NCI-H345 treated with DMSO at 0.1 percent for 48 hours (cell line): Measurements from ENCODE around the gene CMTR1.
"Not testable (repeated sequence)": the region's sequence is repeated elsewhere in the genome, so short reads cannot be mapped to it uniquely, and the experiment has no call there.

Experiments
- DNase-seq: peaks from one replicate; lab custom pipeline; 2025; ENCODE audit not compliant: unreplicated experiment; lab: John Stamatoyannopoulos, UW

Gene CMTR1

DNA sequence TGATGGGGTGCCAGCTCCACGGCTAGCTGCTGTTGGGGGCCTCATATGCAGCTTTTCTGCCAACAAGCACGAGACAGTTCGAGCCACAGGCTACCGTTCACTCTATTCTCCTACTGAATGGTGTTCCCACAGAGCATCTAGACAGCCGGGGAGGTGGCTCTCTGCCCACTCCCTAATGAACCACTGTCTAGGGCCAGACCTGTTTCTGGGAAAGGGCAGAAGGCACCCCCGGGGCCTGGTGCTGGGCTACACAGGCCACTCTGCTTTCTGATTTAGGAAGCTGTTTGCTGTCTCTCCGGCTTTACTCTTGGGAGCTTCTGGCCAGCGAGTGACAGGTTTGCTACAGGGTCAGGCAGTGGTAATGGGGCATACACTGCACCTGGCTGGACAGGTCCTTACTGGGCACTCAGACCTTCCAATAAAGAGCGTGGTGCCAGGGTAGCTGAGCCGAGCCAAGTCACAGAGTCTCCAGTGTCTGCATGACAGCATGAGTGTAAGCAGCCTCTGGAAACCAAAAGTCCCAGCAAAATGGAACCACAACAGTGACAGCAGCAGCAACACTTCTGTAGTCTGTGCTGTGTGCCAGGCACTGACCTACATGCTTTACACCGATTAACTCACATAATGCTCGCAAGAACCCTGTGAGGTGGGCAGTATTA, 58.3 kb downstream of the CMTR1 start:
- DNase-seq, result no peak

DNA sequence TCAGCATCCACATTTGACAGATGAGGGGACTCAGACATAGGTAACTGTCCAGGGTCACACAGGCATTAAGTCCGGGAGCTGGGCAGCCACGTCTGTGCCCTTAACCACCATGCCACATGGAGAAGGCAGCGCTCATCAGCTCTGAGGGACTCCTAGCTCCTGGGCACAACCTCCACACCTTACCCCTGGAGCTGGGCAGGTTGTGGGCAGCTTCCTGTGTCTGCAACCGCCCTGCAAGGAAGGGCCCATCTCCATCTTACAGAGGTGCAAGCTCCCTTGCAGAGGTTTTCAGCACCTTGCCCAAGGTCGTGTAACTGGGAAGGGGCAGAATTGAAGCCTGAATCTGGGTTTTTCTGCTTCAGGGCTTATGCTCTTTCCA, 58.8 kb downstream of the CMTR1 start:
- no peak for DNase-seq

- no peak for DNase-seq
Measured at GRCh38 chr6:37492236-37492972, 59.4 kb downstream of the CMTR1 start.

DNA sequence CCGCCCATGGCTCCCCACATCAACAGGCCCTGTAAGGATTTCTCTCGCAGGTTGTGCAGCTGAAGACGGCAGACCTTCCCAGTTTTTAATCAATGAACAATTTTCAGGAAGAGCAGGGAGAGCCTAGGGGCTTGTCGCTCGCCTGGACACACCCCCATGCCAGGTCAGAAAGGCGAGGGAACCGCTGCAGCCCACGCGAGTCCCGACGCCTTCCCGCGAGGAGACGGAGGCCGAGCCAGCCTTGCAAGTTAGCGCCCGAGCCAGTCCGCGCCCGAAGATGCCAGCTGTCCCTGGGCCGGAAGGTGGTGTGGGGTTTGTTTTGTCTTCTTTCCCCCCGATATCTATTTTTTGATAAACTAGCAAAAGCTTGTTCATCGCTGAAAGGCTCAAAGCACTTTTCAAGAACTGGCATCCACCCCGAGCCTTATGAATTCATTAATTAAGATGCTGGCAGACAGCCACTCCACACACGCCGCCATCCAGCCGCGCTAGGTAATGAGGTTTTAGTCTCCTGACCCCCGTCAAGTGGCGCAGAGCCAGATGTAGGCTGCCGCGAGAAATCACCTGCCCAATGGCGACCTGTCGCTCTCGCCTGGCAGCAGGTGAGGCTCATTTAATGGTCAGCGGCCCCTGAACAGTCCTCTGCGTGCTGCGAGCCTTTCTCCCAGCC, 60.1 kb downstream of the CMTR1 start:
- DNase-seq, result peak; percentile 33

DNA sequence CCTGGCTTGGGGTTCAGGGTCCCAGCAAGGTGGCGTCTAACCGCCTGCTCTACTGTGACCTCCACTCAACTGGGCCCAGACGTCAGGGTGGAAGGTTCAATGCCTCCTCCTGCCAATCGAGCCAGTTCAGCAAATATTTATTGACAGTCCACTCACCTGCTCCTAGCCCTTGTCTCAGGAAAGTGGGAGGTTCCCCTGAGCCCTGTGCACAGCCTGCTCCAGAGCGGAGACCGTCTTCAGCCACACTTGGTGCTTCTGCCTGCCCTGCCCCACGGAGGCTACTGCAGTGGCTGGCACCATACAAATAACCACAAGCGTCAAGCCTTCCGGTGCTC, 60.6 kb downstream of the CMTR1 start:
- DNase-seq, result no peak

DNA sequence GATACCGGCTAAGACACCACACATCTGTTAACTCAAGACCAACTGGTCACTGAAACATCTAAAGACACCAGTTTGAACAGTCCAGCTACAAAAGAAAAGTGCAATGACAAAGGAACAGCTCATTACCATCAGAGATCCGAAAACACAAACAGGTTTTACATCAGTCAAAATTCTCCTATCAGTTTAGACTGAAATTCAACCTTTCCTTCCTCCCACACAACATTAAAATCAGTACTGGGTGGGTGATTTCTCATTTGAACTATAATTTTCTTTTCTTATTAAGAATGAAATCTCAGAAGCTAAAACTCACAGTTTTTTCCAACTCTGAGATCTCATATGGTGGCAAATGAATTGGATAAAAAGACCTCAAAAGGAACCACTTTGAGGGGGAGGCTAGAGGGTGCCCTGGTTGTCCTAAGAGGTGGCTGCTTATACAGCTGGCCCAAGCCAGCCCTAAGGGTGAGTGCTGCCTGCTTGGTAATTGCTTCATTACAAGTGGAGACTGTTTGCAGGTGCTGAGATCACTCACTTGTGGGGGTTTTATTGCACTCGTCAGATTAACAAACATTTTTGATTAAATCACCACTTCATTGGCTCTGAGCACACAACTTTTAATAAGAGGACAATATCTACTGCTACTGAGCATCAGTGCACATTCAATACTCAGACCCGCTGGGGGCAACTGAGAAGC, 62.4 kb downstream of the CMTR1 start:
- no peak for DNase-seq

- DNase-seq, result no peak
Measured at GRCh38 chr6:37496951-37497885, 64.2 kb downstream of the CMTR1 start.

DNA sequence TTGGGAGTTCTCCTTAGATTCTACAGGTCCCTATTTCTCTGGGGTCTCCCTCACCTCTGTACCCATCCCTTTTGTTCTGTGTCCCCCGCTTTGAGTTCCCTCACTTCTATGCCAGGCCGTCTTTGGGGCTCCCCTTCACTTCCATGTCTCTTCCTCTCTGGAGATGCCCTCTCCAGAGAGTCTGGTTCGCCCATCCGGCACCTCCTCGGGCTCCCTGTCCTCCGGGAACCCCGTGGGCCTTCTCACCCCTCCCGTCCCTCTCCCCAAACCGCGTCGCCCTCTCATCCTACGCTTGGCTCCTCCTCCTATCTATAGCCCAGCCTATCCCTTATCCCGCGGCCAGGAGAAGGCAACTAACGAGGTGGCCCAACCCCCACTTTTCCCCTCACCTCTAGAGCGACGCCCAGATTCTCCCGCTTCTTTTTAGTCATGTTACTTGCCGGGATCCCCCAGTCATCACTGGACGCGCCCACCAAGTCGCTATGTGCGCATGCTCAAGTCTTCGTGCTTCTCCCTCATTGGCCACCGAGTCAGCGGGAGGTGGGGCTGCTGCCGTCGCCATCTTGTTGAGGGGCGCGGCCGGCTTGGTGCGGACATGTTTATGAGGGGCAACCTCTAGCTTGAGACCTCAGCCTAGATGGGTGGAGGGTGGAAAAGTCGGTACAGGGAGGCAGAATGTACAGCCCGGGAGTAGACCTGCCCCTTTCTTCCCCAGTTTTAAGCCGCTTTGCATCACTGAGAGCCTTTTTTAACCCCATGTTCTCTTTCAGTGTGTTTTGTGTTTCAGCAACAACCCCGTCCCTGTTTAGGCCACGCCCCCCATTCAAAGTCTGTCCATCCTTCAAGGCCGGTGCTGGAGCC, 66.6 kb downstream of the CMTR1 start, which contains the start of gene CCDC167:
Gene CCDC167, minus strand, starts transcription at position 461 of the 861 bp plus-strand sequence. Its CDS starts 30 bp downstream, at position 431.
- DNase-seq, result peak; percentile 98

DNA sequence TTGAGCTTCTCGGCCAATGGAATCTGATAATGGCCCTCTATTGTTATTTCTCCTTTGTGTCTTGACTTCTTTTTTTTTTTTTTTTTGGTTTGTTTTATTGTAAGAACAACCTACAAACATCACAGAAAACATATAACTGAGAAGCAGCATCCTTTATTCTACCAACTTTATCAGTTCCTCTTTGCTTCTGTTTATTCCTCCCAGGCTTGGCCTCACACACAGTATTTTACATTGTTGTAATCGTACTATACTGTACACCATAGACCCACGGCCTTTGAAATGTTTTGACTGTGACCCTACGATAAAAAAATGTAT, 67.2 kb downstream of the CMTR1 start:
- DNase-seq, result no peak

DNA sequence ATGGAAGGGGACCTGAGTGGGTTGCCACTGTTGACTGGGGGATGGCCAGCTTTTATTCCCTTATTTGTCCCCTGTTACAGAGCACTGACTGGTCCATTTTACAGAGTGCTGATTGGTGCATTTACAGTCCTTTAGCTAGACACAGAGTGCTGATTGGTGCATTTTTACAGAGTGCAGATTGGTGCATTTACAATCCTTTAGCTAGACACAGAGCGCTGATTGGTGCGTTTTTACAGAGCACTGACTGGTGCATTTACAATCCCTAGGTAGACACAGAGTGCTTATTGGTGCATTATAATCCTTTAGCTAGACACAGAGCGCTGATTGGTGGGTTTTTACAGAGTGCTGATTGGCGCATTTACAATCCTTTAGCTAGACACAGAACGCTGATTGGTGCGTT, 67.9 kb downstream of the CMTR1 start:
- DNase-seq, result not testable (repeated sequence)

DNA sequence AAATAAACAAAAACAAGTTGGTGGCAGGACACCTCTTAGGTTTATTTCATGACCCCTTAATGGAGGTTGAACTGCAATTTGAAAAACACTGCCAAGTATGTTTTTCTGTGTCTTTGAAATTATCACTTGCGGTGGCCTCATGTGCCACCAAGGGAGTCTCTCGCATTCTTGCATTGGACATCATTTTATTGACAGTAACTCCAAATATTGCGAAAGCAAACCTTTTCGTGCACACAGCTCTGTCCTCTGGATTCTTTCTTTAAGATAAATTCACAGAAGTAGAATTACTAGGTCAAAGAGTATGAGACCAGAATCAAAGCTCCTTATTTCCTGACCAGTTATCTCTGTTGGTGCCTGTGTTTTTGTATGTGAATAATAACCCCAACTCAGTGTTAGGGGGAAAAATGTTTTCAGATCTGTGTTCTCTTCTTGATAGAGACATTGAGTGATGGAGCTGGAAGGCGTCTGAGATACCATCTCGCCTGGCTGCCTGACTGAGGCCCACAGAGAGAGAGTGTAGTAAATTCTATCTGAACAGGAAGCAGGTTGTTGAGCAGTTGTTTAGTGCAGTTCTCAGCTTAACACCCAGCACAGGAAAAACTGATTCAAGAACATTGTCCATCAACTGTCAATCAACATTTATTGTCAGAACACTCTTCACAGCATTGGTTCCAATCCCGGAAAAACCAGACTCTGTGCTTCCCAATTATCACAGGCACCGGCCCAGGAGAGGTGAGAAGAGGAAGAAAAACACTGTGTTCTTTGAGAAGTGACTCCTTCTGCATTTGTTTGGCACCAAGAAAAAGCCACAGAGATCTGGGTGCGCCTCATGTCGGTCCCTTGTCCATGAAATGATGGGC, 68.8 kb downstream of the CMTR1 start:
- no peak for DNase-seq

- peak; percentile 96 for DNase-seq
Measured at GRCh38 chr6:37502703-37503291, 69.8 kb downstream of the CMTR1 start.

DNA sequence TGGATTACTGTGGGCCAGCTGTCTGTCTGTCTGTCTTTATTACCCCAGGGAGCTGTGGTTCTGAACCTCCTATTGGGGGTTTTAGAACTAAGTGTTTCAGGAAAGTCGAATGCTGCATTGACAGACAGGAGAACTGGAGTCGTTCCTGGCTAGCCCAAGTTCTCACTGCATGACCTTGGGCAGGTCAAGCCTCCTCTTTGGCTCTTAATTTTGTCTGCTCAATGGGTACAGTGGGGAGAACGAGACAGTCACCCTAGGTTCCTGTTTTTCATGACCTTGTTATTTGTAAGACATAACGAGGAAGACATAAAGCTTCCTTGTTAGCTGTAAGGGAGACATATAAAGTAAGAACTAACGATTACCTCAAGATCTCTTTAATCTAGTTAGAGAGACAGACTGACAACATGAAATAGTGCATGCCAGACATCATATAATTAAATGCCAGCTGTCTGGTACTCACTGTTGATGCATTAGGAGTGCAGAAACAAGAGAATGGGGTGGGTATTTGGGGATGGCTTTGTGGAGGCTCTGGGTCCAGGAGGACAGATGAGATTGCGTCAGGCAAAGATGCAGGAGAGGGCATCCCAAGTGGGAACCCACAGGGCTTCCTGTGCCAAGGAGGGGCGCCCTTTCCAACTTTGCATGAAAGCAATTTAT, 70.4 kb downstream of the CMTR1 start:
- no peak for DNase-seq

GRCh38 chr6:37504024-37504423, 71.0 kb downstream of the CMTR1 start:
- no peak for DNase-seq

DNA sequence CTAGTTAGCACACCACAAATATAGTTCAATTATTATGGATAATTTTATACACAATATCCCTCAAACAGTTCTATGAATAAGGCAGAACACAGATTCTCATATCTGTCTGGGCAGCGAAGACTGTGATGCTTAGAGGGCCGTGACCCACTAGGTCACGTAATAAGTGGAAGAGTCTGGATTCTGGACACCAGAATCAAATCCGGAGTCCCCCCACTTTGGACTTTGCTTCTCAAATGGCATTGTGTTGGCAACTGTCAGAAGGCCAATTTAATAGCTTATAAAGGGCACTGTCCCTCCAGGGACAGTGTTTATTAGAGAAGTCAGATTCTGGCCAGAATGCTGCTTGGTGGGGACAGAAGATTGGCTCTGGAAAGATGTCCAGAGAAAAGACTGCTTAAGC, 73.5 kb downstream of the CMTR1 start:
- no peak for DNase-seq

DNA sequence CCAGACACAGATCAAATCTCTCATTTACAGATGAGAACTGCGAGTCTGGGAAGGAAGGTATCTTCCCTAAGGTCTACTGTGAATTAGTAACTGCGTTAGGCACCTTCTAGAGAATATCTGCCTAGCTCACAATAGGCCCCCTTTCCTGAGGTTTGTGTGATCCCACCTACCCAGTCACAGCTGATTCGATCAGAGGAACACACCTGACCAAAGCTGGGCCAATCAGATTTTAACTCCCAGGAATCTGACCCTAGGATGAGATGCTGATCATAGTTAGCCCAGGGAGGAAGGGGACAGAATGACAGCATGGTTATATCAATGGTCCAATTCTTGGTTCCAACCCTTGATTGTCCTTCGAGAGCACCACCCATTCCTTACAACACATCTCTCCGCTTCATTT, 74.1 kb downstream of the CMTR1 start:
- DNase-seq, result no peak

- no peak for DNase-seq
Measured at GRCh38 chr6:37507690-37508421, 74.8 kb downstream of the CMTR1 start.
